HT-29 (cell line): Measurements from ENCODE around the gene RIF1. TPM values are rescaled to one million over a fixed set of nuclear protein-coding genes. Genes with fewer than 3 reads are reported as not detected.
"Not testable (repeated sequence)": the region's sequence is repeated elsewhere in the genome, so short reads cannot be mapped to it uniquely, and the experiment has no call there.

Experiments used
- DNase-seq: peaks from one replicate; pipeline ENCODE4 v3.0.0-alpha.2; 2015; ENCODE audit warnings: low spot score
- total RNA-seq: library from RNA; depleted of rRNA; stranded (reverse); fragments of >200 nt; shearing (Covaris generic); gene quantifications from 2 replicates; pipeline ENCODE4 v1.2.3, GENCODE V29; 2014

The RIF1 gene
- total RNA-seq, 1 experiment from 2014 or later = 15.9 TPM

- peak; percentile 53 for DNase-seq
Observed at GRCh38 chr2:151410485-151410834, 758 bp downstream of the RIF1 start.

DNA sequence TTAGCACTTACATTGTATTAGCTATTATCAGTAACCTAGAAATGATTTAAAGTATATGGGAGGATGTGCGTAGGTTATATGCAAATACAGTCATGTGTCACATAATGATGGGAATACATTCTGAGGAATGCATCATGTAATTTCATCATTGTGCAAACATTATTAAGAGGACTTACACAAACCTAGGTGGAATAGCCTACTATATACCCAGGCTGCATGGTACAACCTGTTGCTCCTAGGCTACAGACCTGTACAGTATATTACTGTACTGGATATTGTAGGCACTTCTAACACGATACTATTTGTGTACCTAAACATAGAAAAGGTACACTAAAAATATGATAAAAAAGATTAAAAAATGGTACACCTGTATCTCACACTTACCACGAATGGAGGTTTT lies 7.9 kb downstream of the RIF1 start:
- DNase-seq = no peak

- DNase-seq = not testable (repeated sequence)
Observed at GRCh38 chr2:151421681-151422080, 12.0 kb downstream of the RIF1 start.

DNA sequence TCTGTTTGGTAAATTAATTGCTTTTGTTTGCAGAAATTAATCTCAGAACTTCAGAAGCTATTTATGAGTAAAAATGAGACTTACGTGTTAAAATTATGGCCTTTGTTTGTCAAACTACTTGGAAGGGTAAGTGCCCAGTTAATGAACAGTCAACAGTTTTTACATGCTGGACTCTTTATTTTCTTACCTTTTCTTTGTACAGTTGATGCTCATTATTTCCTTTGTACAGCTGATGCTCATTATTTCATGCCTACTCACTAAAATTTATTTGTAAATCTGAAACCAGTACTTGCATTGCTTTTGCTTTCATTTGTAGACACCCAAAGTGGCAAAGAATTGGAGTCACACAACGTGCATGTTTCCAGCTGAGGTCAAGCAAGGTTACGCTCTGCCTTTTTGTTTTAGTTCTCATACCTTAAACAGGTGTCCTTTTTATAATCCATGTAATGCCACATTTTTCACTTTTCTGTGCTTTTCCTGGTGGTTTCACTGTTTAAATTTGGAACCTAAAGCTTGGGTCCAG lies 13.3 kb downstream of the RIF1 start:
- no peak for DNase-seq

- DNase-seq = no peak
Observed at GRCh38 chr2:151423760-151424159, 14.1 kb downstream of the RIF1 start.

DNA sequence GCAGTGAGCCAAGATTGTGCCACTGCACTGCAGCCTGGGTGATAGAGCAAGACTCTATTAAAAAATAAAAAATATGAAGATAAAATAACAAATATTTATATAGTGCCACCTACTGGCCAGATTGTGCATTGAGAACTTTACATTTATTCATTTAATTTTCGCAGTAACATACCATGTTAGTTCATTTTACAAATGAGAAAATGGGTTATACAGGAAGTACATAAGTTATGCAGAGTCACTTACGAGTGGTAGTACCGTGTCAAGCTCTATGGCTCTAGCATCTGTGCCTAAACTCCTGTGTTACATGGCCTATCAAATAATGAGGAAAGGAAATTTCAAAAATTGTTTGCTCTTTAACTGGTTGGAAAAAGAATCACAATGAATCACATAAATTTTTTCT lies 27.9 kb downstream of the RIF1 start:
- DNase-seq = peak; percentile 68

- DNase-seq = no peak
Observed at GRCh38 chr2:151438506-151438905, 28.8 kb downstream of the RIF1 start.

DNA sequence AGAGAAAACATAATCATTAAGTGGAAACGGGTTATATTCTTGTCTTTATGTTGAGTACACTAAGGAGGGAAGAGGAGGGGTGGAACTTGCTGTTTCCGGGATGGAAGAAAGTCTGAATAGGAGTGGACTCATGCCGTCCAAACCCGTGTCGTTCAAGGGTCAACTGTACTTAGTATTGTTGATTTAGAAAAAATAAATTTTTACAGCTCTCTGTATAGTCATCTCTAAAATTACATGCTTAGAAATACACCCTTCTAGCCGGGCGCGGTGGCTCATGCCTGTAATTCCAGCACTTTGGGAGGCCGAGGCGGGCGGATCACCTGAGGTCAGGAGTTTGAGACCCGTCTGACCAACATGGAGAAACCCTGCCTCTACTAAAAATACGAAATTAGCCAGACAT lies 29.4 kb downstream of the RIF1 start:
- DNase-seq = no peak

GRCh38 chr2:151459358-151459757 lies 49.7 kb downstream of the RIF1 start:
- no peak for DNase-seq

DNA sequence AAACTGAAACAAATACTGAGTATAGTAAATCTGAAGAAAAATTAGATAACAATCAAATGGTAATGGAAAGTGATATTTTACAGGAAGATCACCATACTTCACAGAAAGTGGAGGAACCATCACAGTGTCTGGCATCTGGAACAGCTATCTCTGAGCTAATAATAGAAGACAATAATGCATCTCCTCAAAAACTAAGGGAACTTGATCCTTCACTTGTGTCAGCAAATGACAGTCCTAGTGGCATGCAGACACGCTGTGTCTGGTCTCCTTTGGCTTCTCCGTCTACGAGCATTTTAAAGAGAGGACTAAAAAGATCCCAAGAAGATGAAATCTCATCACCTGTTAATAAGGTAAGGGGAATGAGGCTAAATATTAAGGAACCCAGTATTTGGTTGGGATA lies 56.1 kb downstream of the RIF1 start:
- DNase-seq = no peak

DNA sequence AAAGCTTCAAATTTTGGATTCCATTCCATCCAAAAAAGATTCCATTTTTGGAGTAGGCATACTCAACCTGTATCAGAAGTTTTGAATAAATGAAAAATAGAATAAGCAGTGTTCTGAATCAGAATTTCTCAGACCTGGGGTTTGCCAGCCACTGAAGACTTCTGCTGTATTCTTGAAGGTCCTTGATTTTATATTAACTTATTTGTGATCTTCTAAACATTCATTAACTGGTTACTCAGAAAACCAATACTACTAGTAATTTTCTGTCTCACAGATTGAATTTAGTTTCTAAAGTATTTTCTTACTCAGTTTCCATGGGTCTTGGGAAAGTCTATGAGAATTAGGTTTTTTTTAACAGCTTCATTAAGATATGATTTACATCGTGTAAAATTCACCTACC lies 60.9 kb downstream of the RIF1 start:
- no peak for DNase-seq

DNA sequence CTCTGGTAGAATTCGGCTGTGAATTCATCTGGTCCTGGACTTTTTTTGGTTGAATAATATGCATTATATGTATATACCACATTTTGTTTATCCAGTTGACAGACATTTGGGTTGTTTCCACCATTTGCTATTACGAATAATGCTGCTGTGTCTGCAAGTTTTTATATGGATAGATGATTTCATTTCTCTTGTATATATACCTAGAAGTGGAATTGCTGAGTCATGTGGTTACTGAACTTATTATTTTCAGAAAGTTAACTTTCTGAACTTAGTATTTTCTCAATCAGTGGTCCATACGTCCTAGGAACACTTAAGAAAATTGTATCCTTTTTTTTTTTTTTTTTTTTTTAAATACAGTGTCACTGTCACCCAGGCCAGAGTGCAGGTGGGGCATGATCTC lies 63.3 kb downstream of the RIF1 start:
- DNase-seq = no peak

GRCh38 chr2:151475071-151475470 lies 65.4 kb downstream of the RIF1 start:
- no peak for DNase-seq

GRCh38 chr2:151476287-151476686 lies 66.6 kb downstream of the RIF1 start:
- DNase-seq = no peak

DNA sequence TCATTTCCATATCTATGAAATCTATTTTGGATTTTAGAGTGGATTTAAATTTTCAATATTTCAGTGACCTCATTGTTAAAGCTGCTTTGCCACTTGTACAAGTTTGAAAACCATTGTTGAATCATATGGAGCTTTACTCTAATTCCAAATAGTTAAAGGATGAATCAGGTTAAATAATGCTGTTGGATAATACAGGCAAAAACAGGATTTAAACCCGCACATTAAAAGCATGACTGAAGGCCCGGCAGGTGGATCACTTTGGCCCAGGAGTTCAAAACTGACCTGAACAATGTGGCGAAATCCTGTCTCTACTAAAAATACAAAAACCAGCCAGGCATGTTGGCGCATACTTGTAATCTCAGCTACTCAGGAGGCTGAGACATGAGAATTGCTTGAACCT lies 68.3 kb downstream of the RIF1 start:
- DNase-seq = no peak

DNA sequence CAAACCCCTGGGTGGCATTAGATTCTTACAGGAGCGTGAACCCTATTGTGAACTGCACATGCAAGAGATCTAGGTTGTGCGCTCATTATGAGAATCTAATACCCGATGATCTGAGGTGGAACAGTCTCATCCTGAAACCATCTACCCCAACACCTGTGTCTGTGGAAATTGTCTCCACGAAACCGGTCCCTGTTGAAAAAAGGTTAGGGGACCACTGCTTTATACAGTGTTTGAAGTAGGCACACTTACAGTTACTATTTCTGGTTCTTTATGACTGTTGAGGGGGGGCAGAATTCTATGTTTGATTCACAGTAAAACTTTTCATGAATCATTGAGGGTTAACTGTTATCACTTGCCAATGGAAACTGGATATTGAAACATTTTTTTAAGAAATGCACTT lies 72.0 kb downstream of the RIF1 start:
- DNase-seq = no peak

DNA sequence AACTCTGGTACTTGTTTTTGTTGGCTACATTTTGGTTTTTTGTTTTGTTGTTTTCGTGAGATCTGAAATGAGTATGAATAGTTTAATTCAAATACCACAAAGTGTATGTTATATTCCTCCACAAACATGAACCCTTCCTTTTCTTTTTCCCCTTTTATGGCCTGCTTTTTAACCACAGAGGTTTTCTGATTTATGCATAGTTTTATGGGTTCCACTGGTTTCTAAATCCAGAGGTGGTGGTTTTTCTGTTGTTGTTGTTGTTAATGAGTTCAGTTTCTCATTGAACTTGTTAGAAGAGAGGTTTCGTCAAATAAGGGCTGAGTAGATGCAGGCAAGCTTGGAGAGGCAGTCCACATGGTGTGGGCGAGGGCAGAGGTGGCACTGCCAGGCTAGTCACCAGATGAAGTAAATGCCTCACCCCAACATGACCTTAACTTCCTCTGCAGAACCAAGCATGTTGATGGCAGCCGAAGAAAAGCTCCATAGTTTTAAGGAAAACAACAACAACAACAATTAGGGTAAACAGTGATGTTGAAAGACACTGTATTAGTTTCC lies 72.5 kb downstream of the RIF1 start:
- no peak for DNase-seq

GRCh38 chr2:151483546-151483945 lies 73.8 kb downstream of the RIF1 start:
- no peak for DNase-seq

DNA sequence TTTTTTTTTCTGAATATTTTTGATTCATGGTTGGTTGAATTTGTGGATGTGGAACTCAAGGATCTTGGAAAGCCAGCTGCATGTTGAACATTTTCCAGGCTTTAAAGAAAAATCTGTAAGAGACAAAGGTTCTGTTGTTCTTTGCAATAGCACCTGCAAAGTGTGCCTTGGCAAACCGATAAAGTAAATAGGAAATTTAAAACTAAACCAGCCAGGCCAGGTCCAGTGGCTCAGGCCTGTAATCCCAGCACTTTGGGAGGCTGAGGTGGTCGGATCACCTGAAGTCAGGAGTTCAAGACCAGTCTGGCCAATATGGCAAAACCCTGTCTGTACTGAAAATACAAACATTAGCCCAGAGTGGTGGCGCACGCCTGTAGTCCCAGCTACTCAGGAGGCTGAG lies 74.4 kb downstream of the RIF1 start:
- no peak for DNase-seq

GRCh38 chr2:151486053-151486452 lies 76.4 kb downstream of the RIF1 start:
- DNase-seq = no peak

GRCh38 chr2:151490276-151490675 lies 80.6 kb downstream of the RIF1 start:
- no peak for DNase-seq

- no peak for DNase-seq
Observed at GRCh38 chr2:151491496-151491895, 81.8 kb downstream of the RIF1 start.

DNA sequence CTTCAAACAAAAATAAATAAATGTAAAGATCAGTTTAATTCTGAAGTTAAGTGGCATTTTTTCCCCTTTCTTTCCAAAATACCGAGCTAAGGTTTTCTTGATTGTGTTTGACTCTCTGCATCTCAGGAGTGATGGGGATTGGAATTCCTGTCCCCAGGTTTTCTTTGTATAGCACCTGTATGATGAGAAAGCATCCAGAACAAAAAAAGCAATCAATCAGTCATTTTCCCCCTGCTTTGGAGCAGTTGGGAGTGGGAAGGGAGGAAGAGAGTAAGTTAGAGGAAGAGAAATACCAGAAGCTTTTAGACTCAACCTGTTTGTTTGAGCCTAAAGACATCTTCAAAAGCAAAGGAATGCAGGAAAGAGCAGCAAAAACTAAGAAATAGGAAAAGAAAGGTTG lies 88.5 kb downstream of the RIF1 start:
- no peak for DNase-seq

GRCh38 chr2:151506170-151506569 lies 96.5 kb downstream of the RIF1 start:
- no peak for DNase-seq
